Right atrium auricular region (tissue), 2 donors: ENCODE results near the gene FRY. TPM values are rescaled to one million over a fixed set of nuclear protein-coding genes. Genes with fewer than 3 reads are reported as not detected.

Experiments
- DNase-seq: peaks from one replicate; pipeline ENCODE4 v3.0.0-alpha.2; 2019; ENCODE audit warnings: low spot score
- H3K27ac ChIP-seq, 2 donors: fragments of 200-600 bp; sonication (generic); 1 replicate in 1 of 2; 2 replicates in 1 of 2; pipeline ENCODE4 v1.5.1; 2016 to 2019
- H3K27me3 ChIP-seq, 2 donors: fragments of 200-600 bp; sonication (generic); one replicate each; pipeline versions ENCODE4 v1.5.1 to v1.6.0; 2017 to 2019
- H3K36me3 ChIP-seq: fragments of 200-600 bp; sonication (generic); one replicate; pipeline ENCODE4 v1.5.1; 2016
- H3K4me1 ChIP-seq, 2 donors: fragments of 200-600 bp; sonication (generic); one replicate each; pipeline versions ENCODE4 v1.5.1 to v1.6.0; 2017 to 2019
- H3K4me3 ChIP-seq, 2 donors: fragments of 200-600 bp; sonication (generic); 1 replicate in 1 of 2; 2 replicates in 1 of 2; pipeline ENCODE4 v1.5.1; 2017 to 2019; ENCODE audit warnings: mild to moderate bottlenecking in 1 of 2, moderate library complexity in 1 of 2
- H3K9me3 ChIP-seq, 2 donors: fragments of 200-600 bp; sonication (generic); one replicate each; pipeline ENCODE4 v1.5.1; 2019
- total RNA-seq, 2 donors: library from RNA; depleted of rRNA; stranded (reverse); fragments of >200 nt; gene quantifications; one replicate each; pipeline ENCODE4 v1.1.0, GENCODE V29; 2016
- TF ChIP-seq, protein P1 (sequence below), 2 donors: fragments of 200-600 bp; sonication (generic); IDR thresholded peaks; one replicate each; pipeline ENCODE4 v1.5.1; 2019; ENCODE audit warnings: antibody characterized with exemption in 2 of 2

FRY gene
- total RNA-seq, 2 donors from 2014 or later, result 94.8 to 183 TPM

DNA sequence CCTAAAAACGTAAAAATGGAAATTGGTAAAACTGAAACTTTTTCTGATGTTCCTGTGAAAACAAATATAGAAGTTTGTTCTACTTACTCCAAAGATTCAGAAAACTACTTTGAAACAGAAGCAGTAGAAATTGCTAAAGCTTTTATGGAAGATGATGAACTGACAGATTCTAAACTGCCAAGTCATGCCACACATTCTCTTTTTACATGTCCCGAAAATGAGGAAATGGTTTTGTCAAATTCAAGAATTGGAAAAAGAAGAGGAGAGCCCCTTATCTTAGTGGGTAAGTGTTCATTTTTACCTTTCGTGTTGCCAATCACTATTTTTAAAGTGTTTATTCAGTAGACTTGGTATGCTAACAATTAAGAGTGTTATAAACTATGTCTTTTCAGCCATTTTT lies 309.3 kb downstream of the FRY start:
- Histone ChIP-seq H3K4me1 (no peaks in the 10 kb centered on the region), H3K36me3 (no peaks in the 10 kb centered on the region), H3K9me3 (no peaks in the 10 kb centered on the region), H3K4me3 (no peak overlapping the region), H3K27me3 (no peaks in the 10 kb centered on the region), H3K27ac (no peak overlapping the region)
- TF ChIP-seq, protein P1, sequence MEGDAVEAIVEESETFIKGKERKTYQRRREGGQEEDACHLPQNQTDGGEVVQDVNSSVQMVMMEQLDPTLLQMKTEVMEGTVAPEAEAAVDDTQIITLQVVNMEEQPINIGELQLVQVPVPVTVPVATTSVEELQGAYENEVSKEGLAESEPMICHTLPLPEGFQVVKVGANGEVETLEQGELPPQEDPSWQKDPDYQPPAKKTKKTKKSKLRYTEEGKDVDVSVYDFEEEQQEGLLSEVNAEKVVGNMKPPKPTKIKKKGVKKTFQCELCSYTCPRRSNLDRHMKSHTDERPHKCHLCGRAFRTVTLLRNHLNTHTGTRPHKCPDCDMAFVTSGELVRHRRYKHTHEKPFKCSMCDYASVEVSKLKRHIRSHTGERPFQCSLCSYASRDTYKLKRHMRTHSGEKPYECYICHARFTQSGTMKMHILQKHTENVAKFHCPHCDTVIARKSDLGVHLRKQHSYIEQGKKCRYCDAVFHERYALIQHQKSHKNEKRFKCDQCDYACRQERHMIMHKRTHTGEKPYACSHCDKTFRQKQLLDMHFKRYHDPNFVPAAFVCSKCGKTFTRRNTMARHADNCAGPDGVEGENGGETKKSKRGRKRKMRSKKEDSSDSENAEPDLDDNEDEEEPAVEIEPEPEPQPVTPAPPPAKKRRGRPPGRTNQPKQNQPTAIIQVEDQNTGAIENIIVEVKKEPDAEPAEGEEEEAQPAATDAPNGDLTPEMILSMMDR (IDR thresholded peaks at IDR 0.05), result no peak
- DNase-seq, result no peak

DNA sequence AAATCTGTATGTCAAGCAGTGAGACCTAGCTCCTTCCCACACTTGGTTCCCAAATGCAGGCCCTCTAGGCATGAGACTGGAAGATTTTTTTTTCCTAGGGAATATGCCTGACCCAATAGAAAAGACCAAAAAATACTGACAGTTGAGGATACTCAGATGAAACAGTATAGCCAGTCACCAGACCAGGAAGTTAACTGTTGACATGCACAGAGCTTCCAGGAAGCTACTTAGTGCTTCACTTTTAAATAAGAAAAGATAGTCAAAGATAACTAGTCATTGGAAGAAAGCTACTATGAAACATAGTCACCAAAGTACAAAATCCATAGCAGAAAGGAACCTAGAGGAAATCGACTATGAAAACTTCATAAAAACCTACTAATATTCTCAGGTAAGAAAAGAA lies 316.1 kb downstream of the FRY start:
- Histone ChIP-seq H3K36me3 (no peaks in the 10 kb centered on the region), H3K27ac (no peak overlapping the region), H3K4me3 (no peak overlapping the region), H3K27me3 (no peaks in the 10 kb centered on the region), H3K4me1 (no peaks in the 10 kb centered on the region), H3K9me3 (no peaks in the 10 kb centered on the region)
- TF ChIP-seq, protein P1 (IDR thresholded peaks at IDR 0.05), result no peak
- no peak for DNase-seq
